ENCODE data around the gene CDC42EP4.

DNA sequence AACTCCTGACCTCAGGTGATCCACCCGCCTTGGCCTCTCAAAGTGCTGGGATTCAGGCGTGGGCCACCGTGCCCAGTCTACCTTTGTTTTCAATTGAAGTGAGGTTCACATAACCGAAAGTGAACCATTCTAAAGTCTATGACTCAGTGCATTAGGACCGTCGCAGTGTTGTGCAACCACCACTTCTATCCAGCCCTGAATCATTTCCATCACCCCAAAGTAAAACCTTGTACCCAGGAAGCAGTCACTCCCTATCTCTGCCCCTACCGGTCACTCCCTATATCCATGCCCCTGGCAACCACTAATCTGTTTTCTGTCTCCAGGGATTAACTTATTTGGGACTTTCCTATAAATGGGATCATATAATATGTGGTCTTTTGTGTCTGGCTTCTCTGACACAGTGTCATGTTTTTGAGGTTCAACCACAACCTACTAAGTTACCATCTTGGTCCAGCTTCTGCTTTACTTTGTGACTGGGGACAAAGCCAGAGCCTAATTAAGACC, 28.3 kb upstream of the CDC42EP4 start:
- TF ChIP-seq CTCF (IDR thresholded peaks at IDR 0.05) (peak in 1 of 3 donors; percentile 14), POLR2A (IDR thresholded peaks at IDR 0.05) (no peak)
